HG03103 (cell line): ENCODE measurements around the gene PIGW.
A peak's percentile ranks its signal among the peaks of the same experiment; 100 is the strongest.

Source experiments
- ATAC-seq: cut with Tn5 transposase; IDR thresholded peaks from one replicate; pipeline ENCODE4 v1.9.1; 2021; ENCODE audit warnings: low read depth; ENCODE audit not compliant: unreplicated experiment

The PIGW gene, protein sequence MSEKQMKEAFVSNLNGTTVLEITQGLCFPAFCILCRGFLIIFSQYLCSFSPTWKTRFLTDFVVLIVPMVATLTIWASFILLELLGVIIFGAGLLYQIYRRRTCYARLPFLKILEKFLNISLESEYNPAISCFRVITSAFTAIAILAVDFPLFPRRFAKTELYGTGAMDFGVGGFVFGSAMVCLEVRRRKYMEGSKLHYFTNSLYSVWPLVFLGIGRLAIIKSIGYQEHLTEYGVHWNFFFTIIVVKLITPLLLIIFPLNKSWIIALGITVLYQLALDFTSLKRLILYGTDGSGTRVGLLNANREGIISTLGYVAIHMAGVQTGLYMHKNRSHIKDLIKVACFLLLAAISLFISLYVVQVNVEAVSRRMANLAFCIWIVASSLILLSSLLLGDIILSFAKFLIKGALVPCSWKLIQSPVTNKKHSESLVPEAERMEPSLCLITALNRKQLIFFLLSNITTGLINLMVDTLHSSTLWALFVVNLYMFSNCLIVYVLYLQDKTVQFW

DNA sequence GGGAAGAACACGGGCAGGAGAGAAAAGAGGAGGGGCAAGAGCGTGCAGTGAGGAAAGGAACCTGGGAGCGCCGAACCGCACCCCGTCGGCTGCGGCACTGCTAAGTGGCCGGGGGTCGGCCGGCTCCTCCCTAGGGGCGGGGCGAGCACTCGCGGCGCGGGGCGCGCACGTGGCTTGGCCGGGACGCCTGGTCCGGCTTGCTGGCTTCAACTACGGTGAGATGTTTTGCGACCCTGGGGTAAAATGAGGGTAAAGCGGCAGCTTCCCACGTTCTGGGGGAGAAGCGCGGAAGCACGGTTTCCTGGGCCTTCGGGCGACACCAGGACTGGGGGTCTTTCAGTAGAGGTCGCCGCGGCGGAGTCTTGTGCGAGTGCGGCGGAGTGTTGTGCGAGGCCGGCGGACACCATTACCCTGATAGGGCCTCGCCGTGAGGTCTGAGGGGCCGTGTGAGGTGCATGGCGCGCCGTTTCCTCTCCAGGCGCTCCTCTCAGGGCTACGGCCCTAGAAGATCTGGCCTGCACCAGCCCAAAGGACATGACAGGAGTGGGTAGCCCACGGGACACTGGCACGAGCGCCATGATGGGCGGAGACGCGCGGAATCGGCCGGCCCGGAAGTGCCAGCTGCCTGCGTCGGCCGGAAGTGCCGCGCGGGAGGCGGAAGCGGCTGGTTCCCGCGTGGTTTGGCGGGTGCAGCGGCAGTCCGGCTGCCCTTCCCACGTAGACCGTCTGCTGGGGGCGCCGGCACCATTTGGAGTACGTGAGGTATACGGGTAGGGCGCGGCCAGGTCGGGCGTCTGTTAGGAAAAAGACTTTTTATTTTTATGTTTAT is at the start of gene PIGW, which contains the start of gene MYO19:
Gene PIGW, plus strand, starts transcription at position 148 of the 829 bp plus-strand sequence. CDS start 2,115 bp downstream, outside the sequence.
Gene MYO19, minus strand, starts transcription at position 29 of the 829 bp plus-strand sequence. CDS start 2,330 bp downstream, outside the sequence.
- ATAC-seq, result peak; percentile 75

DNA sequence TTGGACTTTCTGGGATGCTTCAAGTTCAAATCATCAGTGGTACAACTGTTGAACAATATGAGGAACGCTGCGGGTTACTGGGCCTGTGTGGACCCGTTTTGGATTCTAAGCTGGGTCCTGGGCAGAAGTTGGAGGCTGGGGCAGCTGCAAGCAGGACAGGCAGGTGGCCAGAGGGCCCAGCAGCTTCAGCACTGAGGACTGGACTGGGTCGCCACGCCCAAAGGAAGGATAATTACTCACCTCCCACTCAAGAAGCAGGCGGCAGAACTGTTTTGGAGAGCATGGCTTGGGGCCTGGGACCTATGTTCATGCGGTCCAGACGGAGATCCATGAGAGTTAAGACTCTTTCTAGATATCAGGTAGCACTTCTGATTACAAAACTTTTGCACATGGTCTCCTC is 49.8 kb upstream of the PIGW start:
- no peak for ATAC-seq

DNA sequence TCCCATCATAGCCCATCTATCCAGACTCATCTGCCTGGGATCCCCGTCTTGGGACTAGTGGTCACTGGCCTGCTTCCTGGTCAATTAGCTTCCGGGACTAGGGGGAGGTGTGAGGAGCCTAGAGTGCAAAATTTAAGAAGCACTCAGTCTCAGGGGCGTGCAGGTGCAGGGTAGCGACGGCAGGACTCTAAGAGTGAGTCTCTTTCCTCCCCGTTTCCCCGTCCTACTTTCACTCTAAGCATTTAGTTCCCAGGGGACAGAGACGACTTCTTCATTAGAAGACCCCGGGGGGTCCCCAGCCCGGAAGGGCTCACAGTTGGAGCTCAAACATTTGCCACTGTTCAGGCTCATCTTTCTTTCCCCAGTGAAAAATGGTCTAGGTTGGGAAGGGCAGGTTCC is 49.0 kb upstream of the PIGW start:
- ATAC-seq, result no peak

DNA sequence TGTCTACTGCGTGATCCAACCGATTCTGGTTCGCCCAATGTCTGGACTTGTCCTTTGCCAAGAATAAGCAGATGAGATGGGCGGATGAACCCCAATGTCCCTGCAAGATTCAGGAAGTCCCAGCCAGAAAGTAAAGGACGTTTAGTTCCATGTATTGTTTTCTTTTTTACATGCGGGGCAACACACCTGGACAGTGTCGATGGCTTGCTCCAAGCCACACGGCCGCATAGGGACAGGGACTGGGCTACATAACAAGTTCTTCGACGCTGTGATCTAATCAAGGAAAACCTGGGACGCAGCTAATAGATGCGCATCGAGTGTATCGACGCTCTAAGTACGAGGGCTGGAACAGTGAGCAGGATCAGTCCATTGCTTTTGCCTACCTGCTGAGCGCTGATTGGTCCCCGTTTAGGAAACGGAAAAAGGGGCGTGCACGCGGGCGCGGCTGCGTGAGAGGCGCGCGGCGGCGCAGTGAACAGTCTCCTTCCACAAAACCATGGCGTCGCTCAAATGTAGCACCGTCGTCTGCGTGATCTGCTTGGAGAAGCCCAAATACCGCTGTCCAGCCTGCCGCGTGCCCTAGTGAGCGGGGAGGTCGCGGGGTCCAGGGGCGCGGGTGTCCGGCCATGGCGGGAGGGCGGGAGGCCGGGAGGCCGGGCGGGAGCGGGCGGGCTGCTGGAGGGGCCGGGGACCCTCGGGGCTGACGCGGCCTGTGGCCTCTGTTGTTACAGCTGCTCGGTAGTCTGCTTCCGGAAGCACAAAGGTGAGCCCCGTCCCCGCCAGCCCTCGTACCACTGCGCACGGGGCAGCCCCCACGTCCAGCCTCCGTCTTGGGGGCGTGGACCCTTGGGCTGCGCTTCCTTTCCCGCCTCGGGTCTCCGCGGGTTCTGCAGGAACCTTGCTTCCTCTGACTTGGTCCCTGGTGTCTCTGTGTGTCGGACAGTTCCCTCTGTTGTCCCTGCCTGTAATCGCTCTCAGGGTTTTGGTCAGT is 48.3 kb upstream of the PIGW start, which contains the start of gene ZNHIT3:
Gene ZNHIT3, plus strand, starts transcription at position 478 of the 991 bp plus-strand sequence. Its CDS starts 19 bp downstream, at position 497.
- ATAC-seq, result peak; percentile 88

DNA sequence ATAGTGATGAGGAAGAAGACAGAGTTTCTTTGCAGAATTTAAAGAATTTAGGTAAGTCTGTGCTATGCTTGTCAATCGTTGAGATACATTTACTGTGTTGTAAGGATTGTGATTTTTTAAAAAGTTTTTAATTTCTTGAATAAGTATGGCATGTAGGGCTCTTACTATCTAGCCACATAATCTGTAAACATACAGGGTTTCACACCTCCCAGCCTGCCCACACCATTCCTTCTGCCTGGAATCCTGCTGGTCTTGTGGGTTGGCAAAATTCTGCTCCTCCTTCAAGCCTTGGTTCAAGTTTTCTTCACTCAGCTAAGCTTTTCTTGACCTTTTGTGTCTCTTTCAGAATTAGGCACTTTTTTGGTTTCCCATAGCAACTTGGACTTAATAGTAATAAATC is 40.8 kb upstream of the PIGW start:
- no peak for ATAC-seq

DNA sequence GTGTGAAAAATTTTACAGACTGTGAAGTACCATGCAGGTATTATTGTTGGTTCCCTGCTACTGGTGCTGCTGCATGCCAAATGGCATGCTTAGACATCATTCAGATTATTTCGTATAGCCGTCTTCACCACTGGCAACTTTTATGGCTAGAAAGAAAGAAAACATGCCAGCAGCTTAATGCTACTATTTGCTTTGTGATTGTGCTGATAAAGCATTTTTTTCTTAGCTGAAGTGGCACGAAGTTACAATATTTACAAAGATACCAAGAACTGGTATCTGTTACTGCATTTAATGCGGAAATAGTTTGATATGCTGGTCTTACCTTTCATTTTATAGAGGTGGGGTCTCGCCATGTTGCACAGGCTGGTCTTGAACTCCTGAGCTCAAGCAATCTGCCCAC is 40.1 kb upstream of the PIGW start:
- no peak for ATAC-seq

DNA sequence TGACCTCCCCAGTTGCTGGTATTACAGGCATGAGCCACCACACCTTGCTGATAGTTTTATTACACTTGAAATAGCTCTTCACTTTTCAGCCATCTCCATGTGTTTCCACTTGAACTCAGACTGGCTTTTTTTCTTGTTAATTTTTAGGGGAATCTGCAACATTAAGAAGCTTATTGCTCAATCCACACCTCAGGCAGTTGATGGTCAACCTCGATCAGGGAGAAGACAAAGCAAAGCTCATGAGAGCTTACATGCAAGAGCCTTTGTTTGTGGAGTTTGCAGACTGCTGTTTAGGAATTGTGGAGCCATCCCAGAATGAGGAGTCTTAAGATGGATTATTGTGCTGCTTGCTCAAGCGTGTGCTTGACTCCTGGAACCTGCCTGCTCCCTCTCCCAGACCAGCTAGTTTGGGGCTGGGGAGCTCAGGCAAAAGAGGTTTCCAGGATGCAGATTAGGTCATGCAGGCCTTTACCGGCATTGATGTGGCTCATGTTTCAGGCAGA is 39.7 kb upstream of the PIGW start:
- ATAC-seq, result no peak

DNA sequence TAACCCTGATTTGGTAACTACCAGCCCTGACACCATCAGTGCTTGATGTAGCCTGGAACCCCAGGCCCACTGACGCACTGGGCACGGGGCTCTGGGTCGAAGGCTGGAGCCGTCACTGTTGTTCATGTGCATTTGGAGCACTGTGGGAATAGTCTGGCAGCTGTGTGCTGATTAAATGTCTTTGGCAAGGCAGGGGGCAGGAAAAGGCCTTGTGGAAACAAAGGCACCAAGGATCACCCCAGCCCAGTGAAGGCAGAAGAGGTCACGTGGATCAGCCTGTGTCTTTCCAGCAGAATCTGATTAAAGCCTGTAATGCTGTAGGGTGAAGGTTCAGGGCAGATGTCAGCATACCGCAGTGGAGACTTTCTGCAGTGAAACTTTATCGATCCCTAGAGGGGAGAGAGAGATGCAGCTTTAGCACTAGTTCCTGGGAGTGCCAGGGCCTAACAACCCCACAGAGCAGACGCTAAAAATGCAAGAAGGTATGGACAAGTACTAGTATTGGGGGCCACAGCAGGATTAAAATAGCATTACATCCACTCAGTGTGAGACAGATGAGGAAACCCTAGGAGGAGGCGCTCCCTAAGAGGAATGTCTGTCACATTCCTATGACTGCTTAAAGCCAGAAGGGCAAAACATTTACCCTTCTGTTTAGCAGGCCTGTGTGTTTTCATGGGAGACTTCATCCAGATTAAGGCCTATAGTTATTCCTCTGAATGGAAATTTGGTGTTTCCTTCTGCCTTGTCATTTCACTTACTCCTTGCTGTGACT is 38.6 kb upstream of the PIGW start:
- no peak for ATAC-seq

DNA sequence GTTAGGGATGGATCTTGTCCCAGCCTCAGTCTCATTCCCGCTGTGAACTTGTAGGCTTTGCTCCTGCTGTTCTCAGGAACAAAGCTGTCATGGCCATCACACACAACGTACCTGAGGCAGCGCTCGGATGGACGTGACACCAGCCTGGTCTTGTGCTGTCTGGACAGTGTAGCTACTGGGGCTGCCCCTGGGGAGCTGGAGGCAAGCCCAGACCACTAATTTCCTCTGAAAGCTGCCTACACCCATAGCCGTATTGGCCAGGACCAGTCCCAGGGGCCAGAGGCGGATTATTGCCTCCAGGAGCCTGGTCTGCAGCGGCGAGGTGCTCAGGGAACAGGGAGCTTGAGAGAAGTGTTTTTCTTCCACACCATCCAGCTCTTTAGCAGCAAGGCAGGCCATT is 36.6 kb upstream of the PIGW start:
- no peak for ATAC-seq

DNA sequence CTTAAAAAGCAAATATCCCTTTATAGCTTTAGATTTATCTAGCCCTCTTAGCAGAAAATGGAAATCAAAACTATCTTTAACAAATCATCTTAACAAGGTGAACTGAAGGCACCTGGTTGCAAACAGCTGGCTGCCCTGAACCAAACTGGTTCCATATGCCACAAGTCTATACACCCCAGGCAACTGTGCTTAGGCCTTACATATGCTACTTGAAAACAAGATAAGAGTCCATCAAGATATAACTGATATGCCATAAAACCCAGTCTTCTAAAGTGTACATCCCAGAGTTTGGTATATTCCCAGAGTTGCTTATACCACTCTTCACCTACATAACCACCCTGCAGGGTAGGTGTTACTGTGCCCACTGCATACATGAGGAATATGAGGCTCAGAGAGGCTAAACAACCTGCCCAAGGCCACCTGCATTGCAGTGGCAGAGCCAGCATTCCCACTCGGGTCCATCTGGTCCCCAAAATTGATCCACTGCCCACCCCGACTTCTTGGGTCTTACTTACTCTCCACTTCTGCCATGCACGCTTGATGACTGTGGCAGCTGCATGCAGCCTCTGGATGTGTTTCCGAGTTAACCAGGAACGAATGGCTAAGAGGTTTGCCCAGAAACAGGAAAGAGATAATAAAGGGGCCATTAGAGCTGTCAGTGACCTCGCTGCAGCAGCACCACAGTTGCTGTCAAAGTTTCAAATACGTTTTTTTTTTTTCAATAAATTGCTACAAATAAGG is 36.1 kb upstream of the PIGW start:
- no peak for ATAC-seq

DNA sequence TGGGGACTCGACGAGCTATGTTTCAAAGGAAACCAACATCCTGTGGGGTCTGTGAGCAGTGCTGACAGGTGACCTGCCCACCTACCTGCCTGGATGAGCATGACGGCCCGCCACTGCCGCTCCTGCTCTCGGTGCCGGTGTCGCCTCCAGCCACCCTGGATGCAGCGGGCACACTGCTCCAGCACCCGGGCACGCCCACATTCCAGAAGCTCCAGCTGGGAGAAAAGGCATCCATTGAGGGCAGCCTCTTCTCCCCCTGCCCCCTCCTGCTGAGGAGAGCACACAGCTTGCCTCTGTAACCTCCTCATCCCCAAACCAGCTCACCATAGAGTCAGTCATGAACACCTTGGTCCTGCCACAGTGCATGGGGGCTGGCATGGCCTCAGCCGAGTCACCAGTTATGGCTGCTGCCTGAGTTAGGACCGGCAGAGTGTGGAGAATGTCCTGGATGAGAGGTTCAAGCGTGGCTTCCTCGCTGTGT is 34.0 kb upstream of the PIGW start:
- no peak for ATAC-seq

DNA sequence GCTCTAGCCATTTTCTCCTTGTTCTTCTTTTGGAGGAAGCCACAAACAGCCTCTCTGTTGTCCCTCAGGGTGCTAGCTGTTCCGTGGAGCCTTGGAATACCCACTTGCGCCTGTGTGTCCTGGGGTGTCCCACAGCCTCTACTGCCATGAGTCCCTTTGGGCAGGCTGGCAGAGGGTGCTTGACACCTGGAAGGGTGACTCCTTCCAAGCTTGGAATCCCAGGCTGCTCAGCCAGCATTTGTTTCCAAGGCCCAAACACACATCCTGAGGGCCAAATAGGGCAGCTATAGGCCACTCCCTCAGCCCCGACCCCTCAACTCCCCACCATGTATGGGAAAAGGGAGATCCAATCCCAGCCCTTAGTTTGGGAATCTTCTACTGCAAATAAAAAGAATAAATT is 33.4 kb upstream of the PIGW start:
- ATAC-seq, result no peak

DNA sequence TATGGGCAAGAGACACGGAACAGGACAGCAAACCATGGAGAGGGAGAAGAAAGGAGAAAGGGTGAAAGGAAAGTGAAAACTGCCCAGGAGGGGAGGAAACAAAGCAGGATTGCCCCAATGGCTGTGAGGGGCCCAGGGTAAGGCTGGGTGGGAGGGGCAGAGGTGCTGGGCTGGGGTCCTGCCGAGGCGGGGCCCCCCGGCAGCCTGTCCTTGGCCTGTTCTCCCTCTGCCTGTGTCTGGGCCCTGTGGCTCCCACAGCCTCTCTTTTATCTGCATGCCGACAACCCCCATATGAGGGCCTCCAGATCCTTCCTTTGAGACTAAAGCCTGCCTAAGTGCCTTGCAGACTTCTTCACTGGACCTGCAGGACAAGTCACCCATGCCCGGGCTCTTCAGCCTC is 32.8 kb upstream of the PIGW start:
- no peak for ATAC-seq

DNA sequence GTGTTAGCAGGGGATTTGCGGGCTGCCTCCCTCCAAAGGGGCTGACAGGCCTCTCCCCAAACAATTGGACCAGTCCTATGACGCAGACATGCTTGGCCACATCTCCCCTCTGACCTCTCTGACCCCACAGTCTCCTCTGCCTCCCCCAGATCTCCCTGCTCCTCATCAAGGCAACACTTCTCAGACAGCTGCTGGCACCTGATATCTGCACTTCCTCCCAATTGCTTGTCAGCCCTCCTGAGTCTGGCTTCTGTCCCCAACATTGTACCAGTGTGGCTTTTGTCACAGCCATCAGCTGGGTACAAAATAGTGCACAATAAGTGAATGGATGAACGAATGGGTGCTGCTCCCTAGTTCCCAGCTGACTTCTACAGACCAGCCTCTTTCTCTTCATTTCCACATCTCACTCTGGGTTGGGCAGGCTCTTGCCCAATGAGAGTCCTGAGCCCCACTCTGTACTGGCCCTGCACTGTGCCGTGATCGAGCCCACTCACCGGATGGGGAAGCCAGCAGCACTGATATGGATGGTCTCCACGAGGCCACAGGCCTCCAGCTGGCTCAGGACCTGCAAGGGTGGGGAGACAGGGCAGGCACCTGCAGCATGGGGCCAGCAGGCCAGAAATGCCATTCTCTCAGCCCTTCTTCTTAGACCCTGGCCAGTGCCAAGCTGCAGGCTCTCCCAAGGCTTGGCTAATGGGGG is 31.2 kb upstream of the PIGW start:
- no peak for ATAC-seq

DNA sequence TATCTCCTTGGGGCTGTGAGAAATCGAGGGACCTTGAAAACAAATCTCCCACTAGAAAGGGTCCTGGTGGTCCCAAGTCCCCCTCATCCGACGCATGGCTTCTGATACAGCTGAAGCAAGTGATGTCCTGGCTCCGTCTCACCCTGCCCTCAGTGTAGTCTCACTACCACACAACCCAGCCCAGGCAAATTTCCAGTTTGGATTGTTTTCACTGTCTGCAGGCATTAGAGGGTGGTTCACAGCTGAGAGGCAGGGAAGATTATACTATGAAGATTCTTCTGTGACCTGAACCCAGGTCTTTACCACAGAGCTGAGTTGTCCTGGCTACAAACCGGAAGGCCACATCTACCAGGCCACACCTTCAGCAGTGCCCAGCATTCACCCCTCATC is 30.6 kb upstream of the PIGW start:
- no peak for ATAC-seq

DNA sequence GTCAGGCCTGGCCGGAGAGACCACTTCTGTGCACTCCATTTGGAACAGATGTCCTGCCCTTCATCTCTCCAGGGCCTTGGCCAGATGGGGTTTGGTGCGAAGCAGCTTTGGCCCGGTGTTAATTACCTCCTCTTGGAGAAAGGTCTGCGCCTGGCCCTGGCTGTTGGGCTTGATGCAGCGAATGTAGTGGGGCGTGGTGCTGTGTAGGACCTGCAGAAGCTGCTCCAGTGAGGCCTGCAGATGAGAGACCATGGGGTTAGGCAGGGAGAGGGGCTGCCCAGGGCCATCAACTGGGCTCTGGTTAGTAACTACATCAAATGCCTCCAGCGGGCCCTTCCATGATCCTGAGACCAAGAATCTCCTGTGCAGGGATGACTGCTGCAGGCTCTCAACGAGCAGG is 29.6 kb upstream of the PIGW start:
- ATAC-seq, result no peak

DNA sequence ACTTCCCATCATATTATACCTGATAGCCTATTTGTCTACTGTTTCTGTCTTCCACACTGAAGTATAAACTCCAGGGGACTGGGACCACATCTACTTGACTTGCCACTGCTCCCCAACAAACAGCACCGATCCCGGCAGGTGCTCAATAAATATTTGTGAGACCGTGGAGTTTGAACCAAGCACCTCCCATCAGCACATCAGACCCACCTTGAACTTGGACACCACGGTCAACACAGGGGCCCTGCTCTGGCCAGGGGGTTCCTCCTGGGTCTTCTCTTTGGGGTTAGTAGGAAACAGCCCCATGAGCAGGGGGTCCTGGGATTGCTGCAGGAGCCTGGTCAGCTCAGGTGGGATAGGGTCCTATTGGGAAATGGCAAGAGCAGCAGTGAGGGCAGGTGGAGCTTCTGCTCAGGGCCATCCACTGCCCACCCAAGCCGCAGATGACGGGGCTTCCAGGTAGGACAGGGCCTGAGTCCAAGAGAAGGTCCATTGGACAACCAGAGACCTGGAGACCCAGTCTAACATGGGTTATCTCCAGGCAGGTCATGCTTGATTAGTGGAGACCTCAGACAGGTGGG is 28.4 kb upstream of the PIGW start:
- ATAC-seq, result no peak
